CD14-positive monocyte (primary cell): ENCODE data around the gene ZNF335. TPM values are rescaled to one million over a fixed set of nuclear protein-coding genes. Genes with fewer than 3 reads are reported as not detected.

Source experiments
- DNase-seq, 3 donors: peaks; one replicate each; pipeline ENCODE4 v3.0.0-alpha.2; 2011 to 2022
- H2AFZ ChIP-seq: 2 replicates; pipeline ENCODE4 v1.6.0; 2012; ENCODE audit warnings: mild to moderate bottlenecking, low read depth, low read length, inconsistent platforms; ENCODE audit not compliant: insufficient read depth, poor library complexity, severe bottlenecking
- H3K27ac ChIP-seq, 2 donors: 1 replicate in 1 of 2; 2 replicates in 1 of 2; pipeline ENCODE4 v1.5.1; 2012 to 2013; ENCODE audit warnings: low read length in 2 of 2, control low read depth in 1 of 2, inconsistent platforms in 1 of 2, low read depth in 1 of 2, mild to moderate bottlenecking in 1 of 2
- H3K27me3 ChIP-seq, 2 donors: one replicate each; pipeline versions ENCODE4 v1.6.0 to v1.6.1; 2011 to 2013; ENCODE audit warnings: low read length in 2 of 2; ENCODE audit not compliant: control insufficient read depth in 2 of 2, insufficient read depth in 2 of 2
- H3K36me3 ChIP-seq, 2 donors: replicated peaks in 1 of 2; 1 replicate in 1 of 2; 2 replicates in 1 of 2; pipeline versions ENCODE4 v1.5.1 to v1.6.1; 2012 to 2013; ENCODE audit warnings: low read length in 2 of 2, control low read depth in 1 of 2, inconsistent platforms in 1 of 2, mild to moderate bottlenecking in 1 of 2; ENCODE audit not compliant: insufficient read depth in 2 of 2, control insufficient read depth in 1 of 2
- H3K4me1 ChIP-seq, 2 donors: 1 replicate in 1 of 2; 2 replicates in 1 of 2; pipeline versions ENCODE4 v1.5.1 to v1.6.1; 2012 to 2013; ENCODE audit warnings: low read length in 2 of 2, control low read depth in 1 of 2, inconsistent platforms in 1 of 2, mild to moderate bottlenecking in 1 of 2, moderate library complexity in 1 of 2; ENCODE audit not compliant: insufficient read depth in 2 of 2, control insufficient read depth in 1 of 2
- H3K4me2 ChIP-seq: replicated peaks from 2 replicates; pipeline ENCODE3; 2012; ENCODE audit warnings: low read length, moderate library complexity, mild to moderate bottlenecking; ENCODE audit not compliant: poor library complexity, severe bottlenecking; ENCODE audit errors: extremely low read depth
- H3K4me3 ChIP-seq, 3 experiments: fragments of 200-600 bp in 1 of 3; sonication (generic) in 1 of 3; replicated peaks in 1 of 3; 1 replicate in 2 of 3; 2 replicates in 1 of 3; pipeline ENCODE4 v1.5.1; 2011 to 2013; ENCODE audit warnings: low read length in 3 of 3, mild to moderate bottlenecking in 3 of 3, control low read depth in 2 of 3, low read depth in 2 of 3, inconsistent platforms in 1 of 3, moderate library complexity in 1 of 3
- H3K79me2 ChIP-seq: 2 replicates; pipeline ENCODE4 v1.6.0; 2012; ENCODE audit warnings: mild to moderate bottlenecking, control low read depth, inconsistent platforms, low read length, moderate library complexity; ENCODE audit not compliant: insufficient read depth
- H3K9ac ChIP-seq: 2 replicates; pipeline ENCODE4 v1.6.0; 2017; ENCODE audit warnings: low read length, mild to moderate bottlenecking; ENCODE audit not compliant: insufficient read depth, poor library complexity, severe bottlenecking
- H3K9me3 ChIP-seq, 2 donors: replicated peaks in 1 of 2; 1 replicate in 1 of 2; 2 replicates in 1 of 2; pipeline versions ENCODE4 v1.5.1 to v1.6.1; 2012 to 2013; ENCODE audit warnings: low read length in 2 of 2, control low read depth in 1 of 2; ENCODE audit not compliant: control insufficient read depth in 1 of 2, insufficient read depth in 1 of 2
- H4K20me1 ChIP-seq: 2 replicates; pipeline ENCODE4 v1.6.0; 2012; ENCODE audit warnings: mild to moderate bottlenecking, low read length, control low read depth, moderate library complexity; ENCODE audit not compliant: insufficient read depth
- H3K27ac Mint-ChIP-seq, 7 donors: one replicate each; pipeline ENCODE4 v1.8.0; 2020; ENCODE audit warnings: mild to moderate bottlenecking in 7 of 7, mixed read lengths in 7 of 7, moderate library complexity in 6 of 7, inconsistent platforms in 2 of 7
- H3K27me3 Mint-ChIP-seq, 3 donors: one replicate each; pipeline ENCODE4 v1.8.0; 2021 to 2022; ENCODE audit warnings: low read depth in 3 of 3, mild to moderate bottlenecking in 3 of 3, mixed read lengths in 3 of 3, moderate library complexity in 3 of 3, inconsistent platforms in 1 of 3
- H3K36me3 Mint-ChIP-seq, 2 donors: one replicate each; pipeline ENCODE4 v1.8.0; 2020; ENCODE audit warnings: mixed read lengths in 2 of 2, inconsistent platforms in 1 of 2, mild to moderate bottlenecking in 1 of 2
- H3K4me1 Mint-ChIP-seq: one replicate; pipeline ENCODE4 v1.8.0; 2020; ENCODE audit warnings: mild to moderate bottlenecking, mixed read lengths
- H3K4me3 Mint-ChIP-seq, 2 donors: one replicate each; pipeline ENCODE4 v1.8.0; 2020; ENCODE audit warnings: mild to moderate bottlenecking in 2 of 2, mixed read lengths in 2 of 2, moderate library complexity in 1 of 2
- H3K9me3 Mint-ChIP-seq, 7 donors: one replicate each; pipeline ENCODE4 v1.8.0; 2020 to 2022; ENCODE audit warnings: mixed read lengths in 7 of 7, mild to moderate bottlenecking in 6 of 7, moderate library complexity in 6 of 7, inconsistent platforms in 2 of 7
- CTCF ChIP-seq: fragments of 200-600 bp; IDR thresholded peaks from one replicate; pipeline ENCODE4 v1.8.0; 2022; ENCODE audit warnings: antibody characterized with exemption, mild to moderate bottlenecking
- WGBS: methylation state at CpG from one replicate; pipeline ENCODE4 v1.1.5; 2013; ENCODE audit warnings: missing lambda C conversion rate; ENCODE audit not compliant: insufficient coverage; 5-methylcytosine and 5-hydroxymethylcytosine counted together
- intact Hi-C, 2 donors: fragments of 100-400 bp; cut with micrococcal nuclease; formaldehyde crosslinking; loops; one replicate each; pipeline versions ENCODE4 v1.15.0 to v1.15.1; 2023
- polyA plus RNA-seq, 3 donors: library from polyadenylated mRNA; depleted of rRNA in 1 of 3; unstranded in 2 of 3; stranded (reverse) in 1 of 3; fragments of 300-500 nt in 2 of 3; fragments of >200 nt in 1 of 3; fragmentation: Illumina TruSeq in 2 of 3; gene quantifications; 1 replicate in 2 of 3; 2 replicates in 1 of 3; pipeline ENCODE4 v1.2.3, GENCODE V29; 2012 to 2021

The ZNF335 gene
- polyA plus RNA-seq, 3 donors, result 2.7 to 39.6 (median 3.1) TPM

GRCh38 chr20:45921337-45922189 lies 50.4 kb downstream of the ZNF335 start:
- Histone ChIP-seq H3K36me3 (no peaks in the 10 kb centered on the region), H3K4me2 (no peak overlapping the region), H2AFZ (no peak overlapping the region), H3K9ac (no peak overlapping the region), H3K79me2 (no peaks in the 10 kb centered on the region), H3K27ac (no peak overlapping the region), H3K9me3 (no peaks in the 10 kb centered on the region), H4K20me1 (no peaks in the 10 kb centered on the region), H3K27me3 (no peaks in the 10 kb centered on the region), H3K4me3 (no peak overlapping the region), H3K4me1 (peaks cover 14 to 20% of the 10 kb centered on the region in 2 donors)
- Mint-ChIP-seq H3K27ac (peak overlapping the region in 1 of 7 donors; percentile 0), H3K36me3 (no peaks in the 10 kb centered on the region), H3K4me3 (no peak overlapping the region), H3K4me1 (peaks cover 22% of the 10 kb centered on the region), H3K27me3 (peaks cover 6 to 20% (median 10%) of the 10 kb centered on the region in 3 donors), H3K9me3 (peaks cover 0 to 2% (median 0%) of the 10 kb centered on the region in 7 donors)
- no peak for DNase-seq
- TF ChIP-seq CTCF, result no peak
- intact Hi-C loops, result no loop called here
- WGBS, result 96% methylated on average over 2 of the region's 11 CpGs

- intact Hi-C loops, result no loop called here
- Histone ChIP-seq H3K4me3 (no peak overlapping the region), H3K27ac (no peak overlapping the region), H3K4me2 (no peak overlapping the region), H3K79me2 (no peaks in the 10 kb centered on the region), H3K27me3 (no peaks in the 10 kb centered on the region), H2AFZ (no peak overlapping the region), H3K36me3 (no peaks in the 10 kb centered on the region), H3K9me3 (no peaks in the 10 kb centered on the region), H3K9ac (no peak overlapping the region), H4K20me1 (no peaks in the 10 kb centered on the region), H3K4me1 (peaks cover 16 to 20% of the 10 kb centered on the region in 2 donors)
- Mint-ChIP-seq H3K27me3 (peaks cover 6 to 20% (median 10%) of the 10 kb centered on the region in 3 donors), H3K4me3 (no peak overlapping the region), H3K9me3 (peaks cover 0 to 2% (median 0%) of the 10 kb centered on the region in 7 donors), H3K4me1 (peaks cover 22% of the 10 kb centered on the region), H3K36me3 (no peaks in the 10 kb centered on the region), H3K27ac (peak overlapping the region in 2 of 7 donors; percentile 16 to 73)
- TF ChIP-seq CTCF, result no peak
- 58% methylated on average over 5 of the region's 9 CpGs for WGBS
- DNase-seq, result peak in 2 of 3 donors; percentile 39 to 78
These were observed 51.3 kb downstream of the ZNF335 start for GRCh38 chr20:45920462-45921336.
